GM12801 (cell line): ENCODE measurements around the gene NGB.

Experiments used
- TF ChIP-seq, protein P1 (sequence below): IDR thresholded peaks from one replicate; pipeline ENCODE4 v1.5.1; 2011; ENCODE audit warnings: control low read depth; ENCODE audit not compliant: insufficient read length; ENCODE audit errors: extremely low read depth

Gene NGB

GRCh38 chr14:77268989-77269600, 1.9 kb downstream of the NGB start:
- TF ChIP-seq, protein P1, sequence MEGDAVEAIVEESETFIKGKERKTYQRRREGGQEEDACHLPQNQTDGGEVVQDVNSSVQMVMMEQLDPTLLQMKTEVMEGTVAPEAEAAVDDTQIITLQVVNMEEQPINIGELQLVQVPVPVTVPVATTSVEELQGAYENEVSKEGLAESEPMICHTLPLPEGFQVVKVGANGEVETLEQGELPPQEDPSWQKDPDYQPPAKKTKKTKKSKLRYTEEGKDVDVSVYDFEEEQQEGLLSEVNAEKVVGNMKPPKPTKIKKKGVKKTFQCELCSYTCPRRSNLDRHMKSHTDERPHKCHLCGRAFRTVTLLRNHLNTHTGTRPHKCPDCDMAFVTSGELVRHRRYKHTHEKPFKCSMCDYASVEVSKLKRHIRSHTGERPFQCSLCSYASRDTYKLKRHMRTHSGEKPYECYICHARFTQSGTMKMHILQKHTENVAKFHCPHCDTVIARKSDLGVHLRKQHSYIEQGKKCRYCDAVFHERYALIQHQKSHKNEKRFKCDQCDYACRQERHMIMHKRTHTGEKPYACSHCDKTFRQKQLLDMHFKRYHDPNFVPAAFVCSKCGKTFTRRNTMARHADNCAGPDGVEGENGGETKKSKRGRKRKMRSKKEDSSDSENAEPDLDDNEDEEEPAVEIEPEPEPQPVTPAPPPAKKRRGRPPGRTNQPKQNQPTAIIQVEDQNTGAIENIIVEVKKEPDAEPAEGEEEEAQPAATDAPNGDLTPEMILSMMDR: no peak

- TF ChIP-seq, protein P1: no peak
Observed at GRCh38 chr14:77267937-77268699, 2.9 kb downstream of the NGB start.

DNA sequence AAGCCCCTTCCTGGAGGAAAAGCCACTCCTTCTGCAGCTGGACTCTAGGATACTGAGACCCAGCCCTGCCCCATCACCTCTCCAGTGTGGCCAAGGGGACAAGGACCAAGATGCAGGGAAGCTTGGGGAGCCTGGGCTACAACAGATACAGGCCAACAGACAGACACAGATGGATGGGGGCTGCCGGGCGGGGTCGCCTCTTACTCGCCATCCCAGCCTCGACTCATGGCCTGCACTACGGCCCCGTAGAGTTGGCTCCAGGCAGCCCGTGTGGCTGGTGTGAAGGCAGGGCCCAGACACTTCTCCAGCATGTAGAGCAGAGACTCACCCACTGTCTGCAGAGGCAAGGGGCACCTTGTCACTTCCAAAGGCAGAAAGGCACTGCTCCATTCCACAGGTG, 4.7 kb downstream of the NGB start:
- TF ChIP-seq, protein P1: no peak

DNA sequence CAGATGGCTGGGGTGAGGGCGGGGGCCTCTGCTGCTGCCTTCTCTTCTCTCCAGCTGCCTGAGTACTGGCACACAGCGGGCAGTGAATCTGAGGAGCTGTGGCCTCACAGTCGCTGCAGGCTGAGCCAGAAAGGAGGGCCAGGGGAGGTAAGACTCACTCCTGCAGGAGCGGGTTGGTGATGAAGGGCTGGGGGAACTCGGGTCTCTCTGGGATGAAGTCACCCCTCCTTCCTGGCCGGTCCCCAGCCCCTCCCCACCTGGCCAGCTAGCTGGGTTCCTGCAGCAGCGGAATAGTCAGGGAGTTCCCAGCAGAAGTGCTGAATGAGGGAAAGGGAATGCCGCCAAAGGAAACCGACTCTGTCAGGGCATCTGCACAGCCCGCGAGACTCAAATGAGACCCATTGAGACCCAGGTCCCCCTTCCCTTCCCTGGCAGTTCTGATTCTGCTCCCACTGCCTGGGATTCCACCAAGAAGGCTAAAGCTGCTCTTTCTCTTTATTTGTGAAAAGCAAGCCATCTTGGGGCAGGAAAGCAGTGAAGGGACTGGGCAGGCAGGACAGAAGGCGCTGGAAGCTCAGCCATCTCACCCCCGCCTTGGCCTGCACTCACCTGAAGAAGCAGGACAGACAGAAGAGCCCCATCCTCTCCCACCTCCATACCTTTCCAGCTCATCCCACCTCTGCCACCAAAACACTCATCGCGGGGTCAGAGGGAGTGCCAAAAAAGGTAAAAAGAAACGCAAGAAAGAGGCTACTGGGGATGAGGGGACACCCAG, 5.3 kb downstream of the NGB start:
- TF ChIP-seq, protein P1: no peak

DNA sequence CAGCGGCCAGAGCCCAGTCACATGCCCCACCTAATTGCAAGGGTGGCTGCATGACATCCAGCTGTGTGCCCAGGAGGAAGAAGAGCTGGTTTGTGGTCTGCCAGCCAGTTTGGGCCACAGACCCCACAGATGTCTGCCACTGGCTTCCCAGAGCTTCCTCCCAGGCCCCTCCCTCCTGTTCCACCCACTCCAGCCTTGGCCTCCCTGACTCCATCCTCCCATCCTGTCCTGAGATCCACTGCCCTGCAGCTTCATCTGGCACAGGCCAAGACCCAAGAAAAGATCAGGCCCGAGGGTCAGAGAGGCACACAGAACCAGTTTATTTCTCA, 5.9 kb downstream of the NGB start:
- TF ChIP-seq, protein P1: no peak

GRCh38 chr14:77264466-77265186, 6.4 kb downstream of the NGB start:
- TF ChIP-seq, protein P1: no peak

- TF ChIP-seq, protein P1: no peak
Observed at GRCh38 chr14:77260631-77261030, 10.4 kb downstream of the NGB start.
